ENCODE data around the gene SIRT6.
"Not testable (repeated sequence)": the region's sequence is repeated elsewhere in the genome, so short reads cannot be mapped to it uniquely, and the experiment has no call there.

Gene SIRT6

DNA sequence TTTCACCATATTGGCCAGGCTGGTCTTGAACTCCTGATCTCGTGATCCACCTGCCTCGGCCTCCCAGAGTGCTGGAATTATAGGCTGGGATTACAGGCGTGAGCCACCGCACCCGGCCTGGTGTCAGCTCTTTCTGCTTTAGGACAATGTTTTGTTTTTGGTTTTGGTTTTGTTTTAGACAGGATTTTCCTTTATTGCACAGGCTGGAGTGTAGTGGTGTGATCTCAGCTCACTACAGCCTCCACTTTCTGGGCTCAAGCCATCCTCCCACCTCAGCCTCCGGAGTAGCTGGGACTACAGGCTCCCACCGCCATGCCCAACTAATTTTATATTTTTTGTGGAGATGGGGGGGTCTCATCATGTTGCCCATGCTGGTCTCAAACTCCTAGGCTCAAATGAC, 53.3 kb downstream of the SIRT6 start:
- not testable (repeated sequence) for DNase-seq

DNA sequence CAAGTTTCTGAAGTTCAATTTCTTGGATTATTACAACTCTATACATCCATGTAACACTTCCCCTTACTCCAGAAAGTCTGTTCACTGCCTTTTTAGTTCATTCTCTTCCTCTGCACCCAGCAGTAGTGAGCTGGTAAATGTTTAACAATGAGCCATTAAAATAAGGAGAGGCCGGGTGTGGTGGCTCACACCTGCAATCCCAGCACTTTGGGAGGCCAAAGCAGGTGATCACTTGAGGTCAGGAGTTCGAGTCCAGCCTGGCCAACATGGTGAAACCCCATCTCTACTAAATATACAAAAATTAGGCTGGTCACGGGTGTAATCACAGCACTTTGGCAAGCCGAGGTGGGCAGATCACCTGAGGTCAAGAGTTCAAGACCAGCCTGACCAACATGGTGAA, 55.0 kb downstream of the SIRT6 start:
- DNase-seq = not testable (repeated sequence)

DNA sequence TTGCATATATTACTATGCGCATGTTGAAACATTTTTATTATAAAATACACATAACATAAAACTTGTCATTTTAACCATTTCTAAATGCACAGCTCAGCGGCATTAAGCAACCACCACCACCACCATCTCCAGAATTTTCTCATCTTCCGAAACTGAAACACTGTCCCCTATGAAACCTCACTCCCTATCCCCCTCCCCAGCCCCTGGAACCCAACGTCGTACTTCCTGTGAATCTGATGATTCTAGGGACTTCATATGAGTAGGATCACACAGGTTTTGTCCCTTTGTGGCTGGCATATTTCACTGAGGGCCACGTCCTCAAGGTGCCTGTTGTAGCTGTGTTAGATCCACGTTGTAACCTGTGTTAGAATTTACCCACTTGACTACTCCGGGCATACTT, 57.7 kb downstream of the SIRT6 start:
- no peak for DNase-seq

All from activated naive CD4-positive, alpha-beta T cell treated with anti-CD3 and anti-CD28 coated beads, Interleukin-2, amount 50 U/mL, for 16 hours (primary cell).